Measurements from ENCODE around the gene TH.

GRCh38 chr11:2122907-2123627 lies 48.5 kb downstream of the TH start:
- TF ChIP-seq POLR2A (IDR thresholded peaks at IDR 0.05) (no peak), CTCF (IDR thresholded peaks at IDR 0.05) (no peak)

Data from ovary (tissue), 3 donors.